Naive B cell (primary cell): Measurements from ENCODE around the gene SLIT1. TPM values are rescaled to one million over a fixed set of nuclear protein-coding genes. Genes with fewer than 3 reads are reported as not detected.
A peak's percentile ranks its signal among the peaks of the same experiment; 100 is the strongest.

Experiments
- ATAC-seq, 2 donors: fragments of 150-1000 bp; cut with Tn5 transposase; 2 replicates each; pipeline ENCODE4 v1.10.0; 2021; ENCODE audit warnings: low read depth in 2 of 2, mild to moderate bottlenecking in 2 of 2, moderate library complexity in 2 of 2
- DNase-seq: peaks from one replicate; pipeline ENCODE4 v3.0.0; 2022
- H3K27ac Mint-ChIP-seq, 6 donors: one replicate each; pipeline ENCODE4 v1.8.0; 2020 to 2022; ENCODE audit warnings: mild to moderate bottlenecking in 6 of 6, mixed read lengths in 6 of 6, moderate library complexity in 5 of 6, inconsistent platforms in 2 of 6
- H3K27me3 Mint-ChIP-seq, 3 donors: one replicate each; pipeline ENCODE4 v1.8.0; 2021 to 2022; ENCODE audit warnings: mixed read lengths in 3 of 3, mild to moderate bottlenecking in 1 of 3
- H3K36me3 Mint-ChIP-seq, 2 donors: one replicate each; pipeline ENCODE4 v1.8.0; 2020 to 2022; ENCODE audit warnings: mixed read lengths in 2 of 2, inconsistent platforms in 1 of 2, mild to moderate bottlenecking in 1 of 2
- H3K4me1 Mint-ChIP-seq, 3 donors: one replicate each; pipeline ENCODE4 v1.8.0; 2020 to 2022; ENCODE audit warnings: mixed read lengths in 3 of 3, inconsistent platforms in 1 of 3, mild to moderate bottlenecking in 1 of 3, moderate library complexity in 1 of 3
- H3K4me3 Mint-ChIP-seq, 8 donors: one replicate each; pipeline ENCODE4 v1.8.0; 2020 to 2022; ENCODE audit warnings: mild to moderate bottlenecking in 8 of 8, mixed read lengths in 8 of 8, moderate library complexity in 8 of 8, inconsistent platforms in 2 of 8
- H3K9me3 Mint-ChIP-seq, 7 donors: one replicate each; pipeline ENCODE4 v1.8.0; 2020 to 2022; ENCODE audit warnings: mixed read lengths in 7 of 7, mild to moderate bottlenecking in 5 of 7, inconsistent platforms in 2 of 7, moderate library complexity in 1 of 7
- polyA plus RNA-seq, 6 donors: library from polyadenylated mRNA; unstranded; fragments of 300-500 nt; fragmentation: Illumina TruSeq; gene quantifications; one replicate each; pipeline ENCODE4 v1.2.3, GENCODE V29; 2021; ENCODE audit warnings: low read depth in 6 of 6

SLIT1 gene
- polyA plus RNA-seq, 6 donors from 2014 or later, result 0.07 to 0.08 TPM; not detected in 4

DNA sequence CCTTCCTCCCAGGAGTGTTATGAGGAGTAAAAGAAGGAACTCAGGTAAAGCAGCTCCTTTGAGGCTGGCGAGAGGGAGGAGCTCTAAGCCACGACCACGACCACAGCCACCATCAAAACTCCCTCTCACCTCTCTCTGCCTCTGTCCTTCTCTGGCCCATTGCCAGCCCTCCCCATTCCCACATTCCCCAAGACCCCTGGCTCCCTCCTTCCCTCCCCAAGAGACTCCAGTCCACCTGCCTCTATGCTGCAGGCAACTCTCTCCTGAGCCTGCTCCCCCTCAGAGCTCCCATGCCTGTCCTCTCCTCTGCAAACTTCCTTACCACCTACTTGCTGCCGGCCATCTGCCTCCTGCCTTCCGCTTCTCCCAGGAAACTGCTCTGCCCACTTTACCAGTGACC, 9.5 kb downstream of the SLIT1 start:
- H3K4me1 Mint-ChIP-seq, result peaks cover 0 to 3% (median 0%) of the 10 kb centered on the region in 3 donors
- H3K9me3 Mint-ChIP-seq, result no peaks in the 10 kb centered on the region
- H3K27me3 Mint-ChIP-seq, result peaks cover 16 to 42% (median 31%) of the 10 kb centered on the region in 3 donors
- no peak for DNase-seq
- H3K36me3 Mint-ChIP-seq, result no peaks in the 10 kb centered on the region
- no peak overlapping the region for H3K27ac Mint-ChIP-seq
- ATAC-seq, result no peak
- H3K4me3 Mint-ChIP-seq, result no peak overlapping the region

DNA sequence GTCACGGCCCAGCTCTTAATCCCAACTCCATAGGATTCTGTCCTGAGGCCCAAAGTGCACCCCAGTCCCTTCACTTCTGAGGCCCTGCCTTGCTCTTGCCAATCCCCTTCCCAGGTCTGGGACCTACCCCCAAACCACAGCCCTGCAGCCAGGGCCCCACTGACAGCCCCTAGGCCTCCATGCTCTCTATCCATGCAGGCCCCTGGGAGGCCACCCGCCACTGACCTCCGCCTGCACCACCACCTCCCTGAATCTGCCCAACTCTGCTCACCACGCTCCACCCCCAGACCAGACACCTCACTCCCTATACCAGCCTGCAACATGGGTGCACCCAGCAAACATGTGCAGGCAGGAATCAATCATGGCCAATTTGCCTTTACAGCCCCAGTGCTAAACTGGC, 10.2 kb downstream of the SLIT1 start:
- H3K27ac Mint-ChIP-seq, result peak overlapping the region in 1 of 6 donors; percentile 5

DNA sequence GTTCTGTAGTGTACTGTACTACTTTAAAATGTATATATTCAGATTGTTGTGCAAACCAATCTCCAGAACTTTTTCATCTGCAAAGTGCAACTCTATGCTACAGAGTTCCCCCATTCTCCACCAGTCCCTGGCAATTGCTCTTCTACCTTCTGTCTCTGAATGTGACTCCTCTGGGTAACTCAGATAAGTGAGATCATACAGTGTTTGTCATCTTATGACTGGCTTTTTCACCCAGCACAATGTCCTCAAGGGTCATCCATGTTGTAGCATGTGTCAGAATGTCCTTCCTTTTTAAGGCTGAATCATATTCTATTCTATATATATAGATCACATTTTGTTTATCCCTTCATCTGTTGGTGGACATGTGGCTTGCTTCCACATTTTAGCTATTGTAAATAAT, 10.8 kb downstream of the SLIT1 start:
- no peak for DNase-seq
- ATAC-seq, result no peak
- no peaks in the 10 kb centered on the region for H3K9me3 Mint-ChIP-seq
- H3K27ac Mint-ChIP-seq, result no peak overlapping the region
- no peaks in the 10 kb centered on the region for H3K36me3 Mint-ChIP-seq
- peaks cover 15 to 43% (median 32%) of the 10 kb centered on the region in 3 donors for H3K27me3 Mint-ChIP-seq
- peaks cover 0 to 3% (median 0%) of the 10 kb centered on the region in 3 donors for H3K4me1 Mint-ChIP-seq
- H3K4me3 Mint-ChIP-seq, result no peak overlapping the region

More for the DNA sequence above, 10.2 kb downstream of the SLIT1 start:
- peak overlapping the region in 1 of 8 donors; percentile 57 for H3K4me3 Mint-ChIP-seq
- no peaks in the 10 kb centered on the region for H3K9me3 Mint-ChIP-seq
- peaks cover 16 to 44% (median 32%) of the 10 kb centered on the region in 3 donors for H3K27me3 Mint-ChIP-seq
- H3K4me1 Mint-ChIP-seq, result peaks cover 0 to 3% (median 0%) of the 10 kb centered on the region in 3 donors
- no peak for ATAC-seq
- no peak for DNase-seq
- H3K36me3 Mint-ChIP-seq, result no peaks in the 10 kb centered on the region

DNA sequence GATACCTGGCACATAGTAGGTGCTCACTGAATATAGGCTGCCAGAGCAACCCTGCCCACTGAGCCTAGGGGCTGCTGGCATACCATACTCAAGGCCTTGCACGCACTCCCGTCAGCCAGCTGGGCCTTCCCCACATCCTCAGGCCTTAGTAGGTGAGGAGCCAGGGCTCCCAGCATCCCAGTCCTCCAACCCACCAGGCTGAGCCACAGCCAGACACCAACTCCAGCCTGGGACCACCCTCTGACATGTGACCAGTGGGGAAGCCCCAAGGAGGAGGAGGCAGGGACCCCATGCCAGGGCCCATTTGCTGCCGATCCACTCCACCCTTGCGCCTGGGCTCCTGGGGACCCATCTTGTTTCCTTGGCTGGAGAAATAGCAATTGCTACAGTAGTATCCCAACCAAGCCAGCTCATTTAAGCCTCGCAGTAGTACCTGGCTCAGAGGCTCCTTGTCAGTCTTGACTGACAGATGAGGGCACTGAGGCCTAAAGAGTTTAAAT, 11.4 kb downstream of the SLIT1 start:
- Mint-ChIP-seq H3K27me3 (peaks cover 20 to 49% (median 37%) of the 10 kb centered on the region in 3 donors), H3K27ac (no peak overlapping the region), H3K4me1 (peaks cover 0 to 3% (median 0%) of the 10 kb centered on the region in 3 donors), H3K9me3 (no peaks in the 10 kb centered on the region), H3K36me3 (no peaks in the 10 kb centered on the region), H3K4me3 (no peak overlapping the region)
- DNase-seq (no peak), ATAC-seq (no peak)

DNA sequence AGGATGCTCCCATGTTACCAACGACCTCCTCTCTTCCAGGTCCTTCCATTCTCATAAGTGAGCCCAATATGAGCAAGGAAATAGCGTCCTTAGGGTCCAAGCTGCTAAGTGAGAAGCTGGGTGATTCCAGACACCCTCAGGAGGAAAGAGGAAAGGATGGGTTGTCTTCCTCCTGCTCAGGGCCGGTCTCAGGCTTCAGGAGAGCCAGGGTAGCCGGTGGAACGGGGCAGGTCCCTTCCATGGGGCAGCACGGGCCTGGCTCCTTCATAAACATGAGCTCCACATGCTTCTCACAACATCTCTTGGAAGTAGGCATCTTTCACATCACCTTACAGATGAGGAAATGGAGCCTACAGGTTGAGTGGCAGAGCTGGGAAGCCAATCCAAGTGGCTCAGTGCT, 12.7 kb downstream of the SLIT1 start:
- no peak for ATAC-seq
- Mint-ChIP-seq H3K4me3 (no peak overlapping the region), H3K27ac (no peak overlapping the region), H3K27me3 (peaks cover 25 to 54% (median 47%) of the 10 kb centered on the region in 3 donors), H3K4me1 (peaks cover 0 to 3% (median 0%) of the 10 kb centered on the region in 3 donors), H3K36me3 (no peaks in the 10 kb centered on the region), H3K9me3 (no peaks in the 10 kb centered on the region)
- no peak for DNase-seq

DNA sequence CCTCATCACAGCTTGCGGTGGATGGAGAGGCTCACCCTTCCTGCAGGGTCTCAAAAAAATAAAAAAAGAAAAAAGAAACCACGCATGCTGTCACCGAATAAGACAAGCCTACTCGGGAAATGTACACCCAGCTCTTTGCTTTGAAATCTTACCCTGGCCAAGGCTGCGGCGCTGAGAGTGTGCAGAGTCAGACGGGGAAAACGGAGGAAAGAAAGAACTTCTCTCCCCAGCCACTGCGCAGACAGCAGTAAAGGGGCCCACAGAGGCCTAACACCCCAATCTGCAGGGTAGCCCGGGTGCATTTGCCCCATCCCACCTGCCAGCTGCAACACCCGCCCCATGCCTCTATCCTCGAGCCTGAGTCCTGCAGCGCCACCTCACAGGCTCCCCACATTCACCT, 14.8 kb downstream of the SLIT1 start:
- Mint-ChIP-seq H3K27ac (peak overlapping the region in 1 of 6 donors; percentile 28), H3K27me3 (peaks cover 25 to 54% (median 47%) of the 10 kb centered on the region in 3 donors)

DNA sequence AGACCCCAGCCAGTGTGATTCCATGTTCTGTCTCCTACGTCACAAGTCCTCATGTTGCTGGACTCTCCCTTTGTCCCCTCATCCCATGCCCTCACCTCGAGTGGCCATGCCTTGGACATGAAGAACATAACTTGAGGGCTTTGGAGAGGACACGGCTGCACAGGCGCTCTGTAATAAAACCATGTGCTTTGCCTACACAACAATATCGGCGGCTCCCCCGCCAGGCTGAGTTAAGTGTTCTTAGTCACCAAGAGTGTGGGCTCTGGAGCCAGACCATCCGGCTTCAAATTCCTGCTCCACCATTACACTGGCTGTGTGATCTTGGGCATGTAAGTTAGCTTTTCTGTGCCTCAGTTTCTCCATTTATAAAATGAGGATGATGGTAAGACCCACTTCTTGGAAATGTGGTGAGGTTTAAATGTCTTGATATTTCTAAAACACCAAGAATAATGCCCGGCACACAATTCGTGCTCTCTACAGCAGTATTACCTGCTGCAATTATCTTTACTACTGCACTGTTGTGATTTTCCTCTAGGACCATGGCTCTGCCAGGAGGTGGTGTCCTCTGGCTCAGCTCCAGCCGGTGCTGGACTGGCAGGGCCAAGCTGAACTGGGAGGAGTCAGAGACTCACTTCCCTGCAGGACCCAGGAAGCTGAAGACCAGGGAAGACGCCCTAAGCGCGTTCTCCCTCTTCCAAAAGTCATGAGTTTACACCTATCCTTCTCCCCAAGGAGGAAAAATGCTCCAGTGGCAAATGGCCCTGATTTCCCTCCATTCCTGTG, 15.7 kb downstream of the SLIT1 start:
- peaks cover 0 to 3% (median 0%) of the 10 kb centered on the region in 3 donors for H3K4me1 Mint-ChIP-seq

More for the DNA sequence above, 14.8 kb downstream of the SLIT1 start:
- DNase-seq (no peak), ATAC-seq (no peak)
- H3K9me3 Mint-ChIP-seq, result no peaks in the 10 kb centered on the region
- H3K4me3 Mint-ChIP-seq, result no peak overlapping the region
- H3K36me3 Mint-ChIP-seq, result no peaks in the 10 kb centered on the region
- H3K4me1 Mint-ChIP-seq, result peaks cover 0 to 3% (median 0%) of the 10 kb centered on the region in 3 donors

DNA sequence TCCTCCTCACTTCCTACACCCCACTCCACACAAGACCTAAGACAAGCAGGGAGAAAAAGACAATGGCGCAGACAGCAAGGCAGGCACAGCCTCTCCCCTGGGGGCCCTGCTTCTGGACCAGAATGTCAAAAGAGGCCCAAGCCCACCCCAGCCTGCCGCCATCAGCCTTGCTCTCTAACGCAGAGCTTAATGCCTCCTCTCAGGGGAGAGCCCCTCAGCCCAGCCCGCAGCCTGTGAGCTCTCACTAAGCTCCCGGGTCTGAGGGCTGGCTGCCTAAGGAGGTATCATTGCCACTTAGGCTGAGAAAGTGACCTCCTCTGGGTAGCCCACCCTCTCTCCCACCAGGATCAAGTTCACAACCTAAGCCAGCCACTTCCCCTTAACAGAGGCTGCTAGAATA, 16.7 kb downstream of the SLIT1 start:
- ATAC-seq (no peak), DNase-seq (no peak)
- Mint-ChIP-seq H3K27me3 (peaks cover 25 to 56% (median 55%) of the 10 kb centered on the region in 3 donors), H3K4me1 (peaks cover 0 to 3% (median 0%) of the 10 kb centered on the region in 3 donors), H3K9me3 (no peaks in the 10 kb centered on the region), H3K36me3 (no peaks in the 10 kb centered on the region), H3K27ac (no peak overlapping the region), H3K4me3 (no peak overlapping the region)

More for the DNA sequence above, 15.7 kb downstream of the SLIT1 start:
- H3K4me3 Mint-ChIP-seq, result no peak overlapping the region
- DNase-seq (no peak), ATAC-seq (no peak)
- peak overlapping the region in 1 of 6 donors; percentile 57 for H3K27ac Mint-ChIP-seq
- peaks cover 25 to 55% (median 53%) of the 10 kb centered on the region in 3 donors for H3K27me3 Mint-ChIP-seq
- no peaks in the 10 kb centered on the region for H3K9me3 Mint-ChIP-seq
- no peaks in the 10 kb centered on the region for H3K36me3 Mint-ChIP-seq

DNA sequence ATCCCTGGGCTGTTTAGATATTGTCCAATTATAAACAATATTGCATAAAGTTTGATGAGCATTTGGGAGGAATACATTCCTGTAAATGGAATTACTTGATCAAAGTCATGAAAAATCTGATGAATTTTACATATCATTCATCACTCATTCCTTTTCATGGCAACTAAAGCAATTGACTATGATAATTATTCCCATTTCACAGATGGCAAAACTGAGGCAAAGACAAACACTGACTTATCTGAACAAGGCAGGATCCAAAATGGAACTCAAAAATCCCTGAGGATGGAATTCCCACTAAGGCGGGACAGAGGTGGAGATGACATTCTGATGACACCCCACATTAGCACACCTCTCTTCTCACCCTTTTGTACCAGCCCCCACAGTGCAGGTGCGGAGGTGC, 17.1 kb downstream of the SLIT1 start:
- peaks cover 0 to 3% (median 0%) of the 10 kb centered on the region in 3 donors for H3K4me1 Mint-ChIP-seq
- H3K4me3 Mint-ChIP-seq, result no peak overlapping the region
- no peaks in the 10 kb centered on the region for H3K36me3 Mint-ChIP-seq
- no peaks in the 10 kb centered on the region for H3K9me3 Mint-ChIP-seq
- peak overlapping the region in 1 of 6 donors; percentile 85 for H3K27ac Mint-ChIP-seq
- DNase-seq (no peak), ATAC-seq (no peak)
- peaks cover 25 to 56% (median 50%) of the 10 kb centered on the region in 3 donors for H3K27me3 Mint-ChIP-seq

DNA sequence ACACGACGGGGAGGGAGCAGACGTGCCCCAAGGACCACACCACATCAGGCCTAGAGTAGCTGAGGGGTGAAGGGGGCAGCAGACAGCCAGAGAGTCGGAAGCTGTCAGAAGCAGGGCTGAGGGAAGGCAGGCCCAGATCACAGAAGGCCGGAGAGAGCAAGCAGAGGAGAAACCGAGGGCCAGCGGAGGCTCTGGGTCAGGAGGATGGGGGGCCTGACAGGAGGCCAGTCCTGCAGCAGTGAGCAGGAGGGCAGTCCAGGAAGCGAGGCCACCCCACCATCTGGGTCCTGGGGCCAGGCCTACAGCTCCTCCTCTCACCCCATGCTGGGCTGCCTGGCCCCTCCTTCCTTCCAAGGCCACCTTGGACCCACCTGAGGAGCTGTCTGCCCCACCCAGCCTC, 20.3 kb downstream of the SLIT1 start:
- Mint-ChIP-seq H3K4me1 (no peaks in the 10 kb centered on the region), H3K9me3 (no peaks in the 10 kb centered on the region), H3K36me3 (no peaks in the 10 kb centered on the region), H3K27ac (no peak overlapping the region), H3K27me3 (peaks cover 16 to 30% (median 25%) of the 10 kb centered on the region in 3 donors), H3K4me3 (no peak overlapping the region)
- DNase-seq (no peak), ATAC-seq (no peak)

DNA sequence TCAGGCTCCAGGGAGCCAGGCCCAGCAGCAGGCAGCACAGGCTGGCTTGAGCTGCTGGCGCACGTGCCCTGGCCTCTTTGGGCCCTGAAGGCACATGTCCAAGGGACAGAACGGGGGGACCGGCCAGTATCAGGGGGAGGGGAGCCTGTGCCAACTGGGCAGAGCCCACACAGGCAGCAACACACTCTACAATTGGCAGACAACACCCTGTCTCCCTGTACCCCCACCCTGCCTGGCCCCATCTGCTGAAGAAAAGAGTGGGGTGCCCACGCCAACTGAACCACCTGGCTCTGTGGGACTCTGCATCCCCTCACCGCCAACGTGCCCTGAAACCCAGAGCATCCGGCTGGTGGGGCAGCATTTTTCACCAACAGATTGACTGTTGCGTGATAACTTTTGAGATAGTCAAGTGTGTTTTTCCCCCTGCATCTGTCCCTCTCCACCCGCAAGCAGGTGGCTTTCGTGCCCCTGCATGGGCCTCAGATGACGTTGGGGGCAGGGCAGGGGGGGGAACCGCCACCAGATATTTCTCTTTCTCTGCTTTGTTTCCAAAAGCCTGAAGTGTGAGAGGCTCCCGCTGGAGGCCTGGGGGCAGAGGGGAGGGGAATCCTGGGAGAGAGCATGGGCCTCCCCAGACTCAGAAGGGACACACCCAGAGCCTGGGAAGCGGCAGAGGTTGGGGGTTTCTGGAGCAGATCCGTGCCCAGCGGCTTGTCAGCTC, 21.8 kb downstream of the SLIT1 start:
- peaks cover 12 to 15% (median 15%) of the 10 kb centered on the region in 3 donors for H3K27me3 Mint-ChIP-seq
- no peaks in the 10 kb centered on the region for H3K4me1 Mint-ChIP-seq
- no peaks in the 10 kb centered on the region for H3K9me3 Mint-ChIP-seq
- no peak overlapping the region for H3K27ac Mint-ChIP-seq
- H3K36me3 Mint-ChIP-seq, result no peaks in the 10 kb centered on the region
- H3K4me3 Mint-ChIP-seq, result no peak overlapping the region
- ATAC-seq (no peak), DNase-seq (no peak)

DNA sequence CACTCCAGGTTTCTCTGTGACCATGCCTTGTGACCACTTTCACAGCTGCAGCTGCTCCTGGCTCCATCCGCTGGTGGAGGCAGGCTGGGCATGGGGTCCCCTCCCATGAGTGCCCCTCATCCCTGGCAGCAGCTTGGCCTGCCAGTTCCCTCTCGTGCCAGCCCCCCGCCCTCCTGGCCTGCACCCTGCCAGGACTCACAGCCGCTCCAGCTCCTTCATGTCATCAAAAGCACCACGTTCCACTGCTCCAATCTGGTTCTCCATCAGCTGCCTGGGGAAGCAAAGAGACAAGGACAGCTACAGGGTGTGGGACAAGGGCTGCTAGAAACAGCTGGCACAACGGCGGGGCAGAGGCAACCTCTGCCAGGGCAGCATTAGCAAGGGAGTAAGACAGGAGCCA, 22.6 kb downstream of the SLIT1 start:
- H3K4me3 Mint-ChIP-seq, result no peak overlapping the region
- ATAC-seq, result no peak
- H3K9me3 Mint-ChIP-seq, result no peaks in the 10 kb centered on the region
- H3K27ac Mint-ChIP-seq, result no peak overlapping the region
- no peak for DNase-seq
- H3K36me3 Mint-ChIP-seq, result no peaks in the 10 kb centered on the region
- H3K4me1 Mint-ChIP-seq, result no peaks in the 10 kb centered on the region
- H3K27me3 Mint-ChIP-seq, result peaks cover 7 to 13% (median 9%) of the 10 kb centered on the region in 3 donors

DNA sequence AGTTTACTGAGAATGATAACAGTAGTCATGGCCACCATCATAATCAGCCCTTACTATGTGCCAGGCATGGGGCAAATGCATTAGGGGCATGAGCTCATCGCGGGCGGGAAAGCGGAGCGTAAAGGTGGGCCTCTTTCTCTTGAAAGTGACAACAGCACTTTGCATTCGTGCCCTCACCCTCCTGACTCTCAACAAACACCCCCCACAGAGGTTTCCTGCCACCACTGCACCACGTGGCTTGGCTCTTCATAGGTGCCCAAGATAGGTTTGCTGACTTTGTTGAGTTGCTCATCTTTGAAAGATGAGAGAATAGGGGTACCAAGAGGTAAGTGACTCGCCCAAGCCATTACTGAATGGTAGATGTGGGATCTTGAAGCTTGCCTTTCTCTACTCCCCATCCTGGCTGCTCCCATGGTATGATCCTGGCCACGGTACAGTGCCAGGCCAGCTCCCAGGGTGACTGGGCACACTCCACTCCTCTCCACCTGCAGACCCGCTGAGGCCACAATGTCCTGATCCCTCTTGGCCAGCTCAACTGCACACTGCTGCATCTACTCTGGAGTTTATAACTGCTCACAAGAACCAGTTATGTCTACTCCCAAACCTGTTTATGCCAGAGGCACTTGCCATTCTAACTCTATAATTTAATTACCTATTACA, 26.0 kb downstream of the SLIT1 start:
- H3K9me3 Mint-ChIP-seq, result no peaks in the 10 kb centered on the region
- no peaks in the 10 kb centered on the region for H3K4me1 Mint-ChIP-seq
- no peak overlapping the region for H3K27ac Mint-ChIP-seq
- H3K27me3 Mint-ChIP-seq, result peaks cover 6 to 9% (median 7%) of the 10 kb centered on the region in 3 donors
- DNase-seq (no peak), ATAC-seq (no peak)
- H3K4me3 Mint-ChIP-seq, result no peak overlapping the region
- H3K36me3 Mint-ChIP-seq, result no peaks in the 10 kb centered on the region
